HuH-7.5 (cell line): ENCODE measurements around the gene CBX8.
A peak's percentile ranks its signal among the peaks of the same experiment; 100 is the strongest.

Source experiments
- DNase-seq: peaks from one replicate; pipeline ENCODE4 v3.0.0; 2011; ENCODE audit warnings: low spot score

Gene CBX8

DNA sequence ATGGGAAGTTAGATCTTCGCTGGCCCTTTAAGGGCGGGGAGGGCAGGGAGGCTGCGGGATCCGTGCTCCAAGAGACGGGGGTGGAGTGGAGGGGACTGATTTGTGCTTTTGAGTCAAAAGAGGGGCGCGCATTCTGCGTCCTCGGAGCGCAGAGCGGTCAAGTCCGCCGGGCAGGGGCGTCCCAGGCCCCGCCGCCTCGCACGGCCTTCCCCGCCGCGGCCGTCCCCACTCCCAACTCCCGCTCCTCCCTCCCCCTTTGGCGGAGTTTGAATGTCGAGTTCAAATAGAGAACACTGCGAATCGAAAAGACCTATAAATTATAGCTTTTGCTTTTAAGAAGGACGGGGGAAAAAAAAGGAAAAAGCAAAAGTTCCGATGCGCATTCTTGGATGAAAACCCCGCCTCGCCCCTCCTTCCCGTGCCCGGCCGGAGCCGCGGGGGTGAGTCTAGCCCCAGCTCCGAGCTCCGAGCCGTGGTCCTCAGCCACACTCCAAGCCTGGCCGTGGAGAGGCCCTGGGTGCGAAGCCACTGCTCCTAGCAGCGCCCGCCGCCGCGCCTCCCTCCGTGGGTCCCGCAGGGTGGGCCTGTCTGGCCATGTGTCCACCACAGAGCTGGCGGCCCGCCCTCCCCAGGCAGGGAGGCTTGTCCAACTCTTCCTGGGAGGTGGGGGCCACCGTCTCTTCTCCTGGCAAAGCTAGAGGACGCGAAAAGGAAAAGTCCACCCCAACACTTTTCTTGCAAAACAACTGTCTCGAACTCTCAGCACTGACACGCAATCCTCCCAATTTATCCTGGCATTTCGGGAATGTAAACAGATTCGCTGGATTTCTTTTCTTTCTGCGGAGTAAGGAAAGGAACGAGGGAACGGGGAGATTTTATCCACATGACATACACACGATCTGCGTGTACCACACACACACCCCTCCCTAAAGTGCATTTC, 3.6 kb downstream of the CBX8 start:
- no peak for DNase-seq

DNA sequence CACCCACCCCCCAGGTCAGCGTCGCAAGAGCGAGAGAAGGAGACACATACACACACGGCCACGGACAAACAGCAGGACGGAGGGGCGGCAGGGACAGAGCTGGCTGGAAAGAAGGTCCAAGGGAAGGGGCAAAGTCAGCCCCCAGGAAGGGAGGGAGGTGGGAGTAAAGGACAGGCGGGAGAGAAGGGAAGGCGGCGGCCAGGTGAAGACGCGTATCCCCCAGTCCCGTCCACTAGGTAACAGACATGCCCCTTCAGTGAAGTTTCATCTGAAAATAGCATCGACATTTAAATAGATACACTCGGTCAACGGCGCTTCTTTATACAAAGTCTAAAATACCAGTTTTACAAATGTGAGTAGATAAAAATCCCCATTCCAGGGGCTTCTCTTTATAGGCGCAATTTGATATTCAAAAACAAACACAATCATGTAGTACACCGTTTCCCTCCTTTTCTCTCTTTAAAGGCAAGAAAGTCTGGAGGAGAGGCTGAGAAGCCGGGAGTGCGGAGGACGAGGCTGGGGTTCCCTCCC, 4.5 kb downstream of the CBX8 start:
- no peak for DNase-seq

DNA sequence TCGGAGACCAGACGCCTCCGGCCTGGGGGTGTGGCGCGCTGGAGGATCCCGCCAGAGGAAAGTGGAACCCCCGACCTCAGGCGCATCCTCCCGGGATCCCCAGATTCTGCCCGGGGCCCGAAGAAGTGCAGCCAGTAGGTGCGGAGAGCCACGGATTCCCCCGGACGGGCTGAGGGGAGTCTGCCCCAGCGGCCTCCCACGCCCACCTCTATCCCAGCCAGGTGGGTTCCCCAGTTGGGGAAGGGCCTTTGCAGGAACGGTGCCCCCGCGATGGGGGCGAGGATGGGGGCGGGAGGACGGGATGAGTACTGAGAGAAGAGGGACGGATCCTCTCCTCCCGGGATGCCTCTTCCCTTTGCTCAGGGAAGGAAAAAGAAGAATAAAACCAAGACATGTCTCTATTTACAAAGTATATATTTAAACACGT, 5.1 kb downstream of the CBX8 start:
- no peak for DNase-seq

DNA sequence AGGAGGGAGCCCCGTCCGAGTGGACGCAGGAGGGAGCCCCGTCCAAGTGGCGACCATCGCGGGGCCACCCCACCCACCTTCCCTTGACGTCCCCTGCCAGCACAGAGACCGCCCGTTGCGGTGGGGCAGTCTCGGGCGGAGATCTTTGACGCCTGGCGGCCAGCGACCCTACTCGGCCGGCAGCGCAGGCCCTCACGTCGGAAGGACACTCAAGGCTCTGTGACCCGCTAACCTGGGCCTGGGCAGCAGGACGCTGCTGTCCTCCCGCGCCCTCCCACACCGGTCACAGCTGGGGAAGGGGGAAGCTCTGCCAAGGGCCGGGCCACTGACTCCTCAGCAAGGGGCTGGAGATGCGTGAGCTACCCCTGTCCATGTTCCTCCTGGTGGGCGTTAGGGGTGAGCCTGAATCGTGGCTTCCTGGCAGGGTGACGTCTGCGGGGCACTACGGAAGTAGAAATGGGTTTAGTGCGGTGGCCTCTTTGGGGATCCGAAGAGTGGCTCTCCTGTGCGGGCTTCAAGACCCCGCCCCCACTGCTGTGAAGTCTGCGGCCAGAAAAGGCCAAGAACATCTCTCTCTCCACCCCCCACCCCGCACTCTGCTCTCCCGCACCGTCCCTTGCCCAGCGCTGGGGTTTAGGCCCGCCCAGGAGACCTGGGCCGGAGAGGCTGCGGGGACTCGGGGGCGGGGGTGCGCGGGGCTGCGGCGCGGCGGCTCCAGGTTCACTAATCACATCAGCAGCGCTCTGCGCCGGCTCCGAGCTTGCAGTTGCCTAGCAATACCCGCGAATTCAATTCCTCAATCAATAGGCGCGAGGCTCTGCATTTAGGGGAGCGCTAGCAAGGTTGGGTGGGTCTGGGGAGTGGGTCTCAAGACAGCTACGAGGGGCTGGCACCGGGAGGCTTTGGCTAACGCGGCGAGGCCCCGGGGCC, 5.8 kb downstream of the CBX8 start:
- no peak for DNase-seq

DNA sequence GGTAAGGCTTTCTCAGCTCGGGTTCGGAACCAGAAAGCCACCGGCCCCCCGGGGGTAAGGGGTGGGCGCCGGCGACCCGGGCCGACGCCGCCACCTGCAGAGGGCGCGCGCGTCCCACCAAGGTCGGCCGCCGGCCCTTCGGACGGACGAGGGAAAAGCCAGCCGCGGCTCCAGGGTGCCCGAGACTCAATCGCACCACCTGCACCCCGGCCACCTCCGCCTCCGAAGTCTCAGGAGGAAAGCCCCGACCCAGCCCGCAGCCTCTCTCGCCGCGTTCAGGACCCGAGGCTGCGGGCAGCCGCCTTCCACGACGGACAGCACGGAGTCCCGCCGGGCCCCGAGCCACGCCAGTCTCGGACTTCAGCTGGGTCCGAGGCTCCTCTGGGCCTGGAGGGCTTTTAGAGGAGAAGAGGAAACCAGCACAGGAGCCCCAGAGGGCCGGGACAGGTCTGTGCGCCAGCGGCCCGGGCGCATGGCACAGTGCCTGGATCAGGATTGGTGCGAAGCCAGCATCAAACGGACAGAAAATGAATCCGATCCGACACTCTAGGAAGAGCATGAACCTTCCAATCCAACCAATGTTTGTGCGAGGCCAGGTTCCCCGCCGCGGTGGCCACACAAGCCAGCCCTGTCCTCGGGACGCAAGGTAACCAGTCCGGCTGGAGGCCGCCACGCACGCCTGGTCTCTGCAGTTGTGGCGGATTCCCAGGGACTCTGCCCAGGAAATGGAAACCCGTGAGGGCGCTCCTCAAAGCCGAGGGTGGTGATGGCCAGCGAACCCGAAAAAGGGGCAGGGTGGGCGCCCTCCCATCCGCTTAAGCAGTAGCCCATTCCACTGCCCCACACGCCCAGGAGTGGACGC, 6.7 kb downstream of the CBX8 start:
- DNase-seq = peak; percentile 97

DNA sequence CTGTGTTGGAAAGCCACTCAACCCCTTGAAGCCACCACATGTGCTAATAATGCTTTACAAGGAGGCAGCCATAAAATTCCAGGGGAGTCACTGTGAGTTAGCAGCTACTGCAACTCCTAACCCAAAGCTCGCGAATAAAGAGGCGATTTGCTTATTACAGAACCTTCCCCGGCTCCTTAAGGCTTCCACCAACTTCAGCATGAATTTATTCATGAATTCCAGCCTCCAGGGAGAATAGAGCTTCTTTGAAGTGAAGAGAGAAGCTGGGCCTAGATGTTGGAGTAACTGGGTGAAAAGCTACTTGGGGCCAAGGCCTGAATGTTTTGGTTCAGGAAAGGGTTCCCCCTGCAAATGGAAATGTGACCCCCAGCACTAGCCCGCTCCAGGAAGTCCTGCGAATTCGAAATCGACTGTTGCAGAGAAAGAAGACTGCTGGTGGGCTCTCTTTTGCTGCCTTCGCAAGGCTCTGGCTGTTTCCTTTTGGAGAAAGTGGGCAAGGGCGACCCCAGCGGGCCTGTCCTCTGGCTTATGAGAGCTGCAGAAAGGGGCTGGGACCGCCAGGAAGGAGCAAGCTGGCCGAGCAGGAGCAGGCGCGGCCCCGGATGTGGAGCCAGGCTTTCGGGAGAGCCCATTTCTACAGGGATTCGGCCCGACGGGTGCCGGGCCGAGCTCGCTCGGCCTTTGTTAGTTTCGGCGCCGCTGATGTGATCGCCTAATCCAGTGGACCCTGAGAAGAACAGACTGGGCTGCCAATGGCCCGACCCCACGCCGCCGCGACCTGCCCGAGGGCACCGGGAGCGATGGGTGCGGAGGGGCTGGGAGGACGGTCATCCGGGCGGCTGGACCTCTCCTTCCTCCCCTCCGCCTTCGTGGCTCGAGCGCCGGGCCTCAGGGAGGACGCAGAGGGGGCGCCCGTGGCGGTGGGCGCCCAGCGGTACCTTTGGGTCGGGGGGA, 7.6 kb downstream of the CBX8 start:
- DNase-seq = no peak

DNA sequence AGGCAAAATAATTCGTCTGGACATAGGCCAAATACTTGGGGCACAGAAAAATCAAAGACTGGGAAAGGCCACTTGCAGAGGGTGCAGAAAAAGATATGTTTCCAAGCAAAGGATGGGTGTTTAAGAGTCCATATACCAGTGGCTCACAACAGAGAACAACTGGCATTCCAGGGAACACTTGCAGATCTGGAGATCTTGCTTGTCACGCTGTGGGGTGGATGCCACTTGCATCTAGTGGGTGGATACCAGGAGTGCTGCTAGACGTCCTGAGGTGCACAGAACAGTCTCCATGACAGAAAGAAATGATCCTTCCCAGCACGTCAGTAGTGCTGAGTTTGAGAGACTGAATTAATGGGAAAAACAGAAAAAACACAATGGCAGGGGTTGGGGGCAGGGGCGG, 8.4 kb downstream of the CBX8 start:
- no peak for DNase-seq

DNA sequence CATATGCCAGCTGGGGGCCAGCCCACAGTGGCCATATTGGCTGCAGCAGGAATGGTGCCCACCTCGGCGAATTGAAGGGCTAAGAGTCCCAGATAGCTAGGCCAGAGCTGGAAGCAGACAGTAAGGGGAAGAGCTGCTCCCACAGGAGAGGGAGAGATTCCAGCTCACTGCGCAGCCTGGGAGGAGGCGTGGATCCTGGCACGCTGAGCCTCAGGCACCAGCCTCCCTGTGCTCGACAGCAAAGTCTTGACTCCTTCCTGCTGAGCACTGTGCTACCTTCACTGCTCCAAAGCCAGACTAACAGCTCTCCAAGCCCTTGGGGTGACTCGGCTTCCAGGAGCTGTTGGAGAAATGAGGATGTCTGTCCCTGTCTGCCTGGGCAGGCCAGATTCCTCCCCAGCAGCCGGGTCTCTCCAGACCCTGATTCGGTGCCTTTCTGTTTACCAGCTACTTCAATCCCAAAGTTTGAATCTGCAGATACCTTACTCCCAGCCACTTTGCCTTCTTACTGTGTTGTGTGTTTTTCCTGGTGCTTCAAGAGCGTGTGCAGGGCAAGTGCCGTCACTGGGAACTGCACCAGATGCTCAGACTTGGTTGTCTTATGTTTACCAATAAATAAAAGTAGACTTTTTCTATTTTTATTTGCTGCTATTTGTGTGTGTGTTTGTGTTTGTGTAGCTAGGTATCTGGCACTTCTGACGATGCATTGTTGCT, 9.8 kb downstream of the CBX8 start:
- no peak for DNase-seq

DNA sequence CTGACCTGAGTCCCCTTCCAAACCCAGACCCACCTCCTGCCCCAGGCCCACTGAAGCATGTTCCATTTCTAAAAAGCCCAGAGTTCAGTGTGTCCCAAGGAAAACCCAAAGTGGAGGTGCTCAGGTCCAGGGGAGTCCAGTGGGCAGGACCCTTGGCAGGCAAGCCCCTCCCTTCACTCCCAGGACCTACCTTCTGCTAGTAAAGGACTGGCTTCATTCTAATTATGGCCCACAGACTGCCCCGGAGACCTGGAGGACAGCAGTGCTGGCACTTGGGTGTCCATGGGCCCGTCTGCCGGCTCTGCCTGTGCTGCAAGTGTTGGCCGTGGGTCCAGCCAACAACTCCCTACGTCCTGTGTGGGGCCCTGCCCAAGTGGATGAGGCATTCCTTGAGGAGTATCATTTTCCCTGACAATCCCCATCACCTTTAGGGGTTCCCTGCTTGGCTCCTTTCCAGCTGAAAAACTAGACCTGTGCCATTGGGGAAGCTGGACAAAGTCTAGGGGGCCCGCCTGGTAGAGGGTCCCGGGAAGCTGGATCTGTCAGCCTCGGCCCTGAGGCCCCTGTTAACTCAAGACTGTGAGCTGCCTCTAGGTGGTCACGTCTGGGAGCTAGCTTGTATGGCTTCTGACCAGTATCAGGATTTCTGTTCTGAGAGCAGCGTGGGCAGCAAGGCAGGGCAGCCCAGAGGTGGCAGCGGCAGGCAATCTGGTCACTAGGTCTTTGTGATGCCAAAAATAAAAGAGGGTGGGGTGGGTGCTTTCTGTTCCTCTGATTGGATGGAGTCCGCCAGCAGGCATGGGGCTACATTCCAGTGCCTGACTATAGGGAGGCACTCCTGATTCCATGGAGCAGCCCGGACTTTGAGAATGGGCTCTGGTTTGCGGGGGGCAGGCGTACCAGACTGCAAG, 10.7 kb downstream of the CBX8 start:
- DNase-seq = no peak

DNA sequence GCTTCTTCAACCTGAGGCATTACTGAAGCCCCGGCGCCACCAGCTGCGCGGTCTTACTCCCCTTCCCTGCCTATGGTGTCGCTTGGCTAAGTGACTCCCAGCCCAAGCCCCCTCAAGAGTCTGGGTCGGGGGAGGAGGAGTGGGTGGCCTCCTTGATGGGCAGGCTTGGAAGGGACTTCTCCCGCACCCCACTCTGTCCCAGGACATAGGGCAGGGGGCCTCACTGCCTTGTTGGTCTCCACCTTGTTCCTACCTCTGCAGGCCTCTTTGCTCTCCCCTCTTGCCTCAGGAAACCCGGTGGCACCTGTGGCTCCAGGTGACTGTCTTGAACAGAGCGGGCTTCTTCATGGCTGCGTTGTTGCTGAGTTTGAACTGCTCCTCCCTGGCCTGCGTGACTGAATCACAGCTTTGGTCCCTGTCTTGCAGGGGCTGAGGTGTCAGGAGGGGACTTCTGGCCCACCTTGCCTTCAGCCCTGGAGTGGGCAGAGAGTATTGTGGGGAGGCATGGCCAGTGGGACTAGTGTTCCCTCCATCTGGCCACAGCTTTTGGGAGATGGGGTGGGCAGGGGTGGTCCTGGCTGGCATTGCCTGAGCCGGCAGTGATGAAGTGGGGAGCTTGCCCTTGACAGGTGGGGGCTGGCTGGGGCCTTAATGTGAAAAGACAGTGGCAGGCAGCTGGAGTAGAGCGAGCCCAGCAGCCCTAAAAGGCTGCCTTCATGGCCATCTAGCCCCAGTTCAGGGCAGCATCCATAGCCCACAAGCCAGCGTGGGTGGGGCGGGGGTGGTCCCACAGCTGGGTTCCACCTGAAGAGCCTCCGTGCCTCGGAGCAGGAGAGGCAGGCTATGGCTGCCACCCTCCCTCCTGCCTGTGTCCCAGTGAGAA, 11.6 kb downstream of the CBX8 start:
- no peak for DNase-seq

DNA sequence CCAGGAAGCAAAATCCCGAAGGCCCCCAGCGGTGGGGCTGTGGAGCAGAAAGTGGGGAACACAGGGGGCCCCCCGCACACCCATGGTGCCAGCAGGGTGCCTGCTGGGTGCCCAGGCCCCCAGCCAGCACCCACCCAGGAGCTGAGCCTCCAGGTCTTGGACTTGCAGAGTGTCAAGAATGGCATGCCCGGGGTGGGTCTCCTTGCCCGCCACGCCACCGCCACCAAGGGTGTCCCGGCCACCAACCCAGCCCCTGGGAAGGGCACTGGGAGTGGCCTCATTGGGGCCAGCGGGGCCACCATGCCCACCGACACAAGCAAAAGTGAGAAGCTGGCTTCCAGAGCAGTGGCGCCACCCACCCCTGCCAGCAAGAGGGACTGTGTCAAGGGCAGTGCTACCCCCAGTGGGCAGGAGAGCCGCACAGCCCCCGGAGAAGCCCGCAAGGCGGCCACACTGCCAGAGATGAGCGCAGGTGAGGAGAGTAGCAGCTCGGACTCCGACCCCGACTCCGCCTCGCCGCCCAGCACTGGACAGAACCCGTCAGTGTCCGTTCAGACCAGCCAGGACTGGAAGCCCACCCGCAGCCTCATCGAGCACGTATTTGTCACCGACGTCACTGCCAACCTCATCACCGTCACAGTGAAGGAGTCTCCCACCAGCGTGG, 12.4 kb downstream of the CBX8 start:
- DNase-seq = no peak

DNA sequence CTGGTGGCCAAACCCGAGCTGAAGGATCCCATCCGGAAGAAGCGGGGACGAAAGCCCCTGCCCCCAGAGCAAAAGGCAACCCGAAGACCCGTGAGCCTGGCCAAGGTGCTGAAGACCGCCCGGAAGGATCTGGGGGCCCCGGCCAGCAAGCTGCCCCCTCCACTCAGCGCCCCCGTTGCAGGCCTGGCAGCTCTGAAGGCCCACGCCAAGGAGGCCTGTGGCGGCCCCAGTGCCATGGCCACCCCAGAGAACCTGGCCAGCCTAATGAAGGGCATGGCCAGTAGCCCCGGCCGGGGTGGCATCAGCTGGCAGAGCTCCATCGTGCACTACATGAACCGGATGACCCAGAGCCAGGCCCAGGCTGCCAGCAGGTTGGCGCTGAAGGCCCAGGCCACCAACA, 13.0 kb downstream of the CBX8 start:
- DNase-seq = no peak

DNA sequence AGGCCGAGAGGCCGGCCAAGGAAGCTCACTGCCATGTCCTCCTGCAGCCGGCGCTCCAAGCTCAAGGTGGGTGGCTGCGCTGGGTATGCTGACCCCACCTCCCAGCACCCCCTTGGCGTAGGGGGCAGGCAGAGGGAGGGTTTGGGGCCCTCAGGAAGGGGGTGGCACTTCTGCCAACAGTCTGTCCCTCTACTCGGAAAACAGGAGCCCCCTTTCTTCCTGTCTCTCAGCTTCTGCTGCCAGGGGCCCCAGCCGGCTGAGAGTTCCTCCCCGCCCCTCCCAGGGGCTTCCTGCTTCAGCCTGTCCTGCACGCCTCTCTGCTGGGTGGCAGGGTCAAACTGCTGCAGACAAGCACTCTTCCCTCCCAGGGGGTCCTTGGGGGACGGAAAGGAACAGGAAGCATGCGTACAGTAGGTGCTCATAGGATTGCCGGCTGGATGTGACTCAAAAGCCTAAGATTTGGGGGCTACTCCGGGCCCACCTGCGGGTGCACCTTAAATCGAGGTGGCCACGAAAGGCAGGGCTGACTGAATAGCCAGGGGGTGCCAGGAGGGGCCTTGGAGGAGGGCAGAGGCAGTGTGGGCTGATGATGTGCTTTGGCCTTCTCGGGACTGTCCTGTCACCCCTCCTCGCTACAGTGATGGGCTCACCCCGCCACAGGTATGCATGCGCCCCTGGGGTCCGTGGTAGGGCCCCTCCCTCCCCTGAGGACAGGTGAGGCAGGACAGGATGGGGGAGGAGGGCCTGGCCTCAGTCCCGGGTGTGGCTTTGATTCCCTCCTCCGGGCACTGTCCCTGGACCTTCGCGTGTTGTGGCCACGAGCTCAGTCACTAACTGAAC, 14.9 kb downstream of the CBX8 start:
- DNase-seq = no peak

DNA sequence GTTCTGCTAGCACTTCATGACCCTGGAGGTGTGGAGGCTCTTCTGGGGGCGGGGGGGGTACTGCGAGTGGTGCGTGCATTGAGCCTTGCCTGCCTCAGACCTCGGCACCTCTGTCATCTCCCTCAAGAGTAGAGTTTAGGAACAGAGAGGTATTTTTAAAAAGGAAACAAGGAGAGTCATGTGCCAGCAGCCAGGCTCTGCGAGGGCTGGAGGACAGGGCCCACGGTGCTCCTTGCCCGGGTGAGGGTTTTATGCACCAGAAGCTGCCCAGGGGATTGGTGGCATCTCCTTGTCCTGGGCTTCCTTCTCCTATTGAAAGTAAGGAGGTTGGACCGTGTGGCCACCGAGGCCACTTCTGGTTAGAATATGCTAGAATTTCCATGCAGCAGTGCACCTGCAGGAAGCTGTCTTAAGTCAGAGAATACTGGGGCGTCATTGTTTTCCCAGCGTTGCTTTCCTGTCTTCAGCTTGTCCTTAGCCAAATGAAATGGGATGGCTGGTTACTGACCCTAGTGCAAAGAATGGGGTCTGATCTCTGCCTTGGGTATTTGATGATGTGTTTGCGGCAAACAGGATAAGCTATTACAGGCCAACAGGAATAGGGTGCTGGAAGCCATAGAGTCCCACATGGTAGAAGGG, 15.7 kb downstream of the CBX8 start:
- DNase-seq = no peak

DNA sequence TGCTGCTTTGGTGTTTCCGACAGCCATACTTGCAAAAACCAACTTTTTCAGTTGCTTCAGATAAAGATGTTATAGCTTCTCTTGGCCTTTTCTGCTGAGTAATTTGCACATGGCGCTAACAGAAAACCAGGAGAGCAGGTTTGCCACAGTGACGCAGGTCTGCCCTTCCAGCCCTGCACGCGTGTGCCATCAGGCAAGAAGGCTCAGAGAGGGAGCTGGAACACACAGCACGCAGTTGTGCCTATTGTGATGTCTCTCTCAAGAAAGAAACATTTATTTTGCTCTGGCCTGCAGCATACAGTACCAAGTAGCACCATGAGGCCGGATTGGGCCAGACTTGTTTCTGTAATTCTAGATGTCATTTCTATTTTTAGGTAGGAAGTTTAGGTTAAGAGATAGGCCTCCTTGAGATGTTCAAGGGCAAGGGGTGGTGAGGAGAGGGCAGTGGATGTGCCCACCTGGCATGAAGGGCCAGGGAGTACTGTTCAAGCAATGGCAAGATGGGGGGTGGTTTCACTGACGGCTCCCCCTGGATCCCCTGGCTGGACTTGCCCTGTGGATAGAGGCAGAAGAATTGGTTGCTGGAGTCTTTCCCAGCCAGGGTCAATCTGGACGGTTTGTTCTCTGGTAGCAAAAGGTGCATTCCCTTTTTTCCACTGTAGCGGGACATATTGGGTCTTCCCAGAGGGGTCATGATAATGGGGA, 17.1 kb downstream of the CBX8 start:
- no peak for DNase-seq
